HG03135 (cell line): ENCODE measurements around the gene KCNH4.
"Not testable (repeated sequence)": the region's sequence is repeated elsewhere in the genome, so short reads cannot be mapped to it uniquely, and the experiment has no call there.

Experiments used
- ATAC-seq: cut with Tn5 transposase; IDR thresholded peaks from one replicate; pipeline ENCODE4 v1.9.1; 2021; ENCODE audit warnings: mild to moderate bottlenecking, moderate library complexity; ENCODE audit not compliant: unreplicated experiment

Gene KCNH4

DNA sequence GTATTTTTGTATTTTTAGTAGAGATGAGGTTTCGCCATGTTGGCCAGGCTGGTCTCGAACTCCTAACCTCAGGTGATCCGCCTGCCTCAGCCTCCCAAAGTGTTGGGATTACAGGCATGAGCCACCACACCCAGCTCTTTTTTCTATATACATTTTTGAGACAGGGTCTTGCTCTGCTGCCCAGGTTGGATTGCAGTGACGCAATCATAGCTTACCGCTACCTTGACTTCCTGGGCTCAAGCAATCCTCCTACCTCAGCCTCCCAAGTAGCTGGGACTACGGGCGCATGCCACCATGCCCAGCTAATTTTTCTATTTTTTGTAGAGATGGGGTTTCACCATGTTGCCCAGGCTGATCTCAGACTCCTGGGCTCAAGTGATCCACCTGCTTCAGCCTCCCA lies 40.3 kb downstream of the KCNH4 start:
- ATAC-seq = not testable (repeated sequence)

DNA sequence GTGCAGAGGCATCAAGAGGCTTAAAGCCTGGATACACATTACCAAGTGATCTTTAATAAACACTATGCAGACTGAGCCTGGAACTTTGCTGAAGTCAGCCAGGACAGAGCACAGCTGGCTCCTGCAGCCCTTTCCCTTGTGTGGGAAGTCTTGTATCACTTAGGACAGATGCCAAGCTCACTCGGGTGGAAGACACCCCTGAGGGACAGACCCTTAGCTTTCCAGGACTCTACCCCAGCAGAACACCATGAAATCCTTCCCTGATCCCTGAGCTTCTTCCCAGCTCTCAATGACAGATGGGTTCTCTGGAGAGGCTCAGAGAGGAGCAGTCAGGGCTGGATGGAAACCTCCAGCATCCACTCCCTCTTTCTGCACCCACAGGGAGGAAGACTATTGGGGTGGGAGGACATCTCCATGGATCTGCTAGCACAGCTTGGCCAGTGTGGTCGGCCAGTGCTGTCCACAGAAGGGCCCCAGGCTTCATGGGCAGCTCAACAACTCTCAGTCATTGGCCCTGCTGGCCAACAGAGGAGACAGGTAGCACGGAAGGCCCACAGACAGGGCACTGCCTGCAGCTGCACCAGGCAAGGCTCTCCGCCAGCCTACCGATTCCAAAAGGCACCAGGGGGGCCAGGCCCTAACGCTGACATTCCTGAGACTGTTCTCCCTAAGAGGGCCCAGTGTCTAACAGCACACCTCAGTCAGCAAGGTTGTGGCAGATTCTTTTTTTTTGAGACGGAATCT lies 42.0 kb downstream of the KCNH4 start:
- ATAC-seq = no peak

DNA sequence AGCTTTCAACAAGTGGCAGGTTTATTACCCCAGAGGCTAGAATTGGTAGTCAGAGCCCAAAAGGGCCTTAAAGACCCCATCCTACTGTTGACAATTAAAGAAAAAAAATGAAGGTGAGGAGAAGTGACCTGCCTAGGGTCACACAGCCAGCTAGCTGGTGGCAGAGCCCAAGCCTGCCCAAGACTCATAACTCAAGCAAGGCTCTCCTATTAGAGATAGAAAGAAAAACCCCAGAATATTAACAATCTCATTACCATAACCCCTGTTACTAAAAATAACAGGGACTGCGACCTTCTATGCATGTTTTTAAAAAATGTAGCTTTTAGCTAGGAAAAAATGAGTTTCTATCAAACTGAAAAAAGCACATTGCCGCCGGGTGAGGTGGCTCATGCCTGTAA lies 44.3 kb downstream of the KCNH4 start:
- ATAC-seq = no peak

DNA sequence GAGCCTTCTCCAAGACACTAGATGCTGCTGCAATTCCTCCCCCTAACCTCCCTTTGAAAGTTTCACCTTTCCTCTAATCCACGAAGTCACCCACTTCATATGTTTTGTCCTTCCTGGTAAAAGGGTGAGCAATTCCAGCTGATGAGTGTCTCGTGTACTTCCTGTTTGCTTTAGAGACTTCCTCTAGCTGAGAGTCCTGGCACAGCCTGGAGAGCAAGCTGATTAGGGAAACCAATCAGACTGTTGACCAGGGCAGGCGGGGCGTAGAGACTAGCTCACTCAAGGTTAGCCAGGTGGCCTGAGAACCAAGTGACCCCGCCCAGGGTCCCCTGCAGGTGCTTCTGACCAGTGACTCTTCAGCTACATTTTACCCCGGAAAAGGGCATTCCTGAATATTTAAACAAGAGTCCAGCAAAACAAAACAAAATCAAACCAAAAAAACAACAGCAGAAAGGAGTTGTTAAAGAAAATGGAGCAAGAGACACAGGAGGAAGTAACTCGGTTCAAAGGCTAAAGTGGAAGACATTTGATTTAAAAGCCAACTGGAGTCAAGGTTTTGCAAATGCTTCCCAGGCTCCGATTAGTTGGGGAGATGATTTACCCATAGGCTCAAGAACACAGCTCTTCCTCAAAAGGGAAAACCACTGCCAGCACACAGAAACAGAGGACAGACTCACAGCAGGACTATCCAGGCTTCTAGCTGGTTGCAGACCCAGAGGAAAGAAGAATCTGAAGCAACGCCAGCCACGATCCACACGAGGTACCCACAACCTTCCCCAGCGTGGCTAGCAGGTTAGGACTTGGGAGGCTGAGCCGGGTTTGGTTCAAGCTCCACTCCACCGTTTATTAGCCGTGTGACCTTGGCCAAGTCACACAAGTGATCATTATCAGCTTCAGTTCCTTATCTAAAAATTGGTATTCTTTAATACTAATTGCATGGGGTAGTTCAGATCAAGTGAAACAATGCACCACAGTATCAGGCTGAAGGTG lies 45.0 kb downstream of the KCNH4 start:
- ATAC-seq = no peak

DNA sequence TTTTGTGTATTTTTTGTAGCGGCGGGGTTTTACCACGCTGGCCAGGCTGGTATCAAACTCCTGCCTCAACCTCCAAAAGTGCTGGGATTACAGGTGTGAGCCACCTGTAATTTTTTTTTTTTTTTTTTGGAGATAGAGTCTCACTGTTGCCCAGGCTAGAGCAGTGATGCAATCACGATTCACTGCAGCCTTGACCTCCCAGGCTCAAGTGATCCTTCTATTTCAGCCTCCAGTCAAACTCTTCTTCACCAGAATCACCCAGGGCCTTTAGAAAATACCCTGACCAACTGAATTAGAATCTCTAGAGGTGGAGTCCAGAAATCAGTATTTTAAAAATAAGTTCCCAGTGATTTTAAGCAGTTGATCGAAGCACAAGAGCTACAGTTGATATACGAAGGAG lies 45.8 kb downstream of the KCNH4 start:
- no peak for ATAC-seq

DNA sequence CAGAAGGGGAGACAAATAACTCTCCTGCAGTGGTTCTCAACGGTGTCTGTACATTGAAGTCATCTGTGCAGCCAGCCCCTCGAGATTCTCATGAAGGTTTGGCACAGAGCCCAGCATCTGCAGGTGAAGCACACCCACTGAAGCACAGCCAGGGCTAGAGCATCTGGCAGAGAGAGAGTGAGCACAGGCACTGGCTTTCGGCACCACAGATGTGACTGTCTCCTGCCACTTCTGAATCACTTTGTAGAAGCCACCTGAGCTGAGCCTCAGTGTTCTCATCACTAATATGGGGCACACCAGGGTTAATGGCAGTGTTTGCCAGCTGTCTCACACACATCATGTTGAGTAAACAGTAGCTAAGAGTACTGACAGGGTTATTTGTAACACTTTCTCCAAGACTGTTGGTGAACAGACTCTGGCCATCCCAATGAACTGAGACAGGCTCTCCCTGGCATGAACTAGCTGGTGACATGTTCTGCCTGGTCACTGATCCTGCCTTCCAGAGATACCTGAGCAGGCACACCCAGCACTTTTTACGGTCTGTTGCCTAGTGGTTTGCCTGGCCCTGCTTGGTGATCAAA lies 47.4 kb downstream of the KCNH4 start:
- peak; percentile 58 for ATAC-seq

GRCh38 chr17:42132941-42133340 lies 48.0 kb downstream of the KCNH4 start:
- ATAC-seq = peak; percentile 26

DNA sequence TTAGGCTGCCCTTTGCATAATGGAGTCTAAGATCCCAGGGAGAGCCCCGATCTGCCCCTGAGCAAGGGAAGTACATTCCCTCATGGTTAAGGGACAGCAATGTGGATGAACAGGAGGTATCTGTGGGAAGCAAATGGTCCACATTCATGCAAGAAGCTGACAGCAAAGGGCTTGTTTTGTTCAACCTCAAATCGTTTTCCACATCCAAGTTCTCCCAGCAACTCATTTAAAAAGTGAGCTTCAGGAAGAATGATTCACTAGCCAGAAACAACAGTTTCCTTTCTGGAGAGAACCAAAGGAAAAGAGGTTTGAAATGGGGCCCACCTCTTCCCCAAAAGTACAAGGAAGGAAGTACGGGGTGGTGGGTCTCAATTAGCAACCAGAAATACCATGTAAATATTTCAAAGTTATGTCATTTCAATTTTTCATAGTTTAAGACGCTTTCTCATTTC lies 48.9 kb downstream of the KCNH4 start:
- ATAC-seq = no peak

DNA sequence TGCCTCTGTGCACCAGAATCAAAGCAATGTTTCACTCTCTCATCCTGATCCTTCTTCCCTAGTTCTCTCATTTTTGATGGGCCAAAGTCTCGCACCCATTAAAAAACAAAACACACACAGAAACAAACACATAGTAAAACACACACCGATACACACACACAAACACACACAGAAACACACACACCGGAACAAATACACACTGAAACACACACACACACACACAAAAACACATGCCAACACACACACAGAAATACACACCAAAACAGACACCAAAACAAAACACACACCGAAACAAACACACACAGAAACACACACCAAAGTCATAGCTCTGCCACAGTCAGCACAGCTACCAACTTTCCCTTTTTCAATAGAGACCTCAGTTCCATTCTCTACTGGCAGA lies 49.7 kb downstream of the KCNH4 start:
- no peak for ATAC-seq

- no peak for ATAC-seq
Observed at GRCh38 chr17:42130310-42130936, 50.5 kb downstream of the KCNH4 start.

- ATAC-seq = no peak
Observed at GRCh38 chr17:42129109-42129837, 51.7 kb downstream of the KCNH4 start.

DNA sequence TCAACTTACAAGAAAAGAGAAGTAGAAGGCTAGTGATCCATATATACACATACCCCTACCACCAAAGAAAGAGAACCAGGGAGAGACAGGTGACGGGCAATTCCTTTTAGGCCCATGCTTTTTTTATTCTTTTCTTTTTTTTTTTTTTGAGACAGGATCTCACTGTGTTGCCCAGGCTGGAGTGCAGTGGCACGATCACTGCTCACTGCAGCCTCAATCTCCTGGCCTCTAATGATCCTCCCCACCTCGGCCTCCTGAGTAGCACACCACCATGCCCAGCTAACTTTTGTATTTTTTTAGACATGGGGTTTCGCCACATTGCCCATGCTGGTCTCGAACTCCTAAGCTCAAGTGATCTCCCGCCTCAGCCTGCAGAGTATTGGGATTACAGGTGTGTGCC lies 53.5 kb downstream of the KCNH4 start:
- ATAC-seq = no peak

GRCh38 chr17:42126836-42127235 lies 54.1 kb downstream of the KCNH4 start:
- ATAC-seq = no peak

DNA sequence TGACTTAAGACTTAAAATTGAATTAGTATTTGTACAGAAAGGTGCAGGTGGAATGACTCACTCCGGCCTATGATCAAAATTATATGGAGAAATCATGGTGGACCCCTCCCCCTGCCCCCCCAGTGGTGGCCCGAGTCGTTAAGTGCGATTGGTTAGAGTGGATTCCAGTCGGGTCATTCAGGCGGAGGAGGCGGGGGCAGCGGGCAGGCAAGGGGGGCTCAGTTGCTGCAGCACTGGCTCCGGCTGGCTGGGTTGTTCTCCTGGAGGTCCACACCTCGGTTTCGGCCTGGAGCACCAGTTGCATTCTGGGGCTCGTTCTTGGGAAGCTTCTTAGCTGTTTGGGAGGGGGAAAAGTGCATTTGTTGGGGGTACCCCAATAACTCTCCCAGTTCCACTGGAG lies 55.4 kb downstream of the KCNH4 start:
- ATAC-seq = no peak

GRCh38 chr17:42124256-42124655 lies 56.7 kb downstream of the KCNH4 start:
- no peak for ATAC-seq

GRCh38 chr17:42122371-42123303 lies 58.3 kb downstream of the KCNH4 start, which contains the start of gene HSPB9:
Gene HSPB9 (plus strand): TSS chr17:42122804. CDS start chr17:42122851, 47 bp downstream.
- no peak for ATAC-seq

DNA sequence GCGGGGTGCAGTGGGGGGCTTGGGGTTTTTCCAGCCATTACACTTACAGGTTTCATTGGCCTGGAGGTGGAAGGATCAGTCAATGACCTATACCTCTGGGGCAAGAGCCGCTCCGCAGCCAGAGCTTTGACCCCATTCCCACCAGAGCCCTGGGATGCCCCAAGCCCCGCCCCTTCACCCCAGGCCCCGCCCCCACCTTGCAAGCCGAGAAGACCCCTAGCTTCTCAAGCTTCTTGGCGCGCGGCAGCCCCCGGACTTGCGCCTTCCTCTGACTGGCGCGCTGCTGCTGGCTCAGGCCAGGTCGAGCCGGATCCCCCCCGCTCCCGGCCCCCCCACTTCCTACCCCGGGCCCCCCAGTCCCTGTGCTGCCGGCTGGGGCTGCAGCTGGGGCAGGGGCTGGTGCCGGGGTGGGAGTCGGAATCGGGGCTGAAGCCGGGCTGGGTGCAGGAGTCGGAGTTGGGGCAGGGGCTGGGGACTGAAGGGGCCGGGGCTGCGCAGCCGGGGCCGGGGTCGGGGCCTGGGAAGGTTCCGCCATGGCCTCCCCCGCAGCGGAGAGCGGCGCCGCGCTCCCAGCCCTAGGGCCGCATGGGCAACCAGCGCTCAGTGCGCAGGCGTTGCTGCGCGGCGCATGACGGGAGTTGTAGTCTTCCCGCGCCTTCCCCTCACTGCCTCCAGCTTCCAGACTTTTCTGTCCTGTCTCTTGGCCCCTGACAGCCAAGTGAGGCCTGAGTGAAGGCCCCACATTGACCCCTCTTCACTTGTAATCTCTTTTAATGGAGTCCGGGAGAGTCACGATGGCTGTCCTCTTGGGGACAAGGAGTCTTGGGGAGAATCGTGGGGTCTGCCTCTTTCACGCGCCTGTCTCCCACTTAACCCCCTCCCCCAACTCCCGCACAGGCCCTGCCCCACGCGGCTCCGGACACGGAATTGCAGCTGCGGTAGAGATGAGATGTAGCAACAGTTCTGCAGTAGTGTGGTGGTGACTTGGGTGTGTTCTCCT lies 59.9 kb downstream of the KCNH4 start, which contains the start of gene KAT2A:
TSS of gene KAT2A (minus strand) at position 598 of the 1,000 bp plus-strand sequence. CDS start at position 535, 63 bp downstream.
- ATAC-seq = peak; percentile 64
